T-helper 2 cell treated with Interferon-gamma antibody and Interleukin-4, amounts not matched to agents 5 μg/mL and 100 μg/mL, for 36 hours (primary cell): Measurements from ENCODE around the gene RYR3.

ENCODE experiments used
- DNase-seq: peaks from one replicate; pipeline ENCODE4 v3.0.0; 2021; ENCODE audit warnings: low spot score
- H3K27ac Mint-ChIP-seq: one replicate; pipeline ENCODE4 v1.8.0; 2021; ENCODE audit warnings: mild to moderate bottlenecking, mixed read lengths
- H3K27me3 Mint-ChIP-seq: one replicate; pipeline ENCODE4 v1.8.0; 2021; ENCODE audit warnings: low read depth, mixed read lengths
- H3K36me3 Mint-ChIP-seq: one replicate; pipeline ENCODE4 v1.8.0; 2021; ENCODE audit warnings: low read depth, mixed read lengths
- H3K4me1 Mint-ChIP-seq: one replicate; pipeline ENCODE4 v1.8.0; 2021; ENCODE audit warnings: low read depth, mixed read lengths
- H3K4me3 Mint-ChIP-seq: one replicate; pipeline ENCODE4 v1.8.0; 2022; ENCODE audit warnings: mild to moderate bottlenecking, moderate library complexity, mixed read lengths
- H3K9me3 Mint-ChIP-seq: one replicate; pipeline ENCODE4 v1.8.0; 2021; ENCODE audit warnings: mixed read lengths

RYR3 gene

GRCh38 chr15:33742306-33742705 lies 431.5 kb downstream of the RYR3 start:
- Mint-ChIP-seq H3K9me3 (no peaks in the 10 kb centered on the region), H3K36me3 (no peaks in the 10 kb centered on the region), H3K4me1 (no peaks in the 10 kb centered on the region), H3K27me3 (no peaks in the 10 kb centered on the region), H3K27ac (no peak overlapping the region), H3K4me3 (no peak overlapping the region)
- DNase-seq = no peak

- Mint-ChIP-seq H3K9me3 (no peaks in the 10 kb centered on the region), H3K27me3 (no peaks in the 10 kb centered on the region), H3K27ac (no peak overlapping the region), H3K4me3 (no peak overlapping the region), H3K4me1 (no peaks in the 10 kb centered on the region), H3K36me3 (no peaks in the 10 kb centered on the region)
- no peak for DNase-seq
Measured at GRCh38 chr15:33742800-33743199, 432.0 kb downstream of the RYR3 start.

GRCh38 chr15:33746203-33746602 lies 435.4 kb downstream of the RYR3 start:
- DNase-seq = no peak

GRCh38 chr15:33753012-33753411 lies 442.2 kb downstream of the RYR3 start:
- H3K36me3 Mint-ChIP-seq = no peaks in the 10 kb centered on the region
- no peak overlapping the region for H3K27ac Mint-ChIP-seq
- no peaks in the 10 kb centered on the region for H3K9me3 Mint-ChIP-seq
- no peaks in the 10 kb centered on the region for H3K27me3 Mint-ChIP-seq
- DNase-seq = no peak
- no peak overlapping the region for H3K4me3 Mint-ChIP-seq
- no peaks in the 10 kb centered on the region for H3K4me1 Mint-ChIP-seq

More at GRCh38 chr15:33746203-33746602, 435.4 kb downstream of the RYR3 start:
- Mint-ChIP-seq H3K4me1 (no peaks in the 10 kb centered on the region), H3K27me3 (no peaks in the 10 kb centered on the region), H3K27ac (no peak overlapping the region), H3K9me3 (no peaks in the 10 kb centered on the region), H3K36me3 (no peaks in the 10 kb centered on the region), H3K4me3 (no peak overlapping the region)

- no peak for DNase-seq
- Mint-ChIP-seq H3K27me3 (no peaks in the 10 kb centered on the region), H3K9me3 (no peaks in the 10 kb centered on the region), H3K4me3 (no peak overlapping the region), H3K4me1 (no peaks in the 10 kb centered on the region), H3K36me3 (no peaks in the 10 kb centered on the region), H3K27ac (no peak overlapping the region)
Measured at GRCh38 chr15:33754242-33754641, 443.5 kb downstream of the RYR3 start.

GRCh38 chr15:33756961-33757360 lies 446.2 kb downstream of the RYR3 start:
- H3K36me3 Mint-ChIP-seq = no peaks in the 10 kb centered on the region
- no peak for DNase-seq
- no peak overlapping the region for H3K27ac Mint-ChIP-seq
- peaks cover 6% of the 10 kb centered on the region for H3K27me3 Mint-ChIP-seq
- H3K9me3 Mint-ChIP-seq = no peaks in the 10 kb centered on the region
- H3K4me1 Mint-ChIP-seq = no peaks in the 10 kb centered on the region
- H3K4me3 Mint-ChIP-seq = no peak overlapping the region

GRCh38 chr15:33757516-33758232 lies 446.9 kb downstream of the RYR3 start:
- no peaks in the 10 kb centered on the region for H3K9me3 Mint-ChIP-seq
- H3K4me3 Mint-ChIP-seq = no peak overlapping the region

GRCh38 chr15:33766389-33766788 lies 455.6 kb downstream of the RYR3 start:
- H3K4me1 Mint-ChIP-seq = no peaks in the 10 kb centered on the region
- no peak overlapping the region for H3K4me3 Mint-ChIP-seq
- no peak for DNase-seq
- peaks cover 7% of the 10 kb centered on the region for H3K27me3 Mint-ChIP-seq
- H3K9me3 Mint-ChIP-seq = no peaks in the 10 kb centered on the region
- H3K27ac Mint-ChIP-seq = no peak overlapping the region
- no peaks in the 10 kb centered on the region for H3K36me3 Mint-ChIP-seq

More at GRCh38 chr15:33757516-33758232, 446.9 kb downstream of the RYR3 start:
- Mint-ChIP-seq H3K36me3 (no peaks in the 10 kb centered on the region), H3K27me3 (peaks cover 6% of the 10 kb centered on the region), H3K27ac (no peak overlapping the region), H3K4me1 (no peaks in the 10 kb centered on the region)
- no peak for DNase-seq

GRCh38 chr15:33768670-33769190 lies 458.0 kb downstream of the RYR3 start:
- H3K27me3 Mint-ChIP-seq = peaks cover 7% of the 10 kb centered on the region
- H3K4me3 Mint-ChIP-seq = no peak overlapping the region
- no peak overlapping the region for H3K27ac Mint-ChIP-seq
- H3K9me3 Mint-ChIP-seq = no peaks in the 10 kb centered on the region
- no peaks in the 10 kb centered on the region for H3K4me1 Mint-ChIP-seq
- no peak for DNase-seq
- no peaks in the 10 kb centered on the region for H3K36me3 Mint-ChIP-seq

GRCh38 chr15:33773969-33774368 lies 463.2 kb downstream of the RYR3 start:
- Mint-ChIP-seq H3K9me3 (no peaks in the 10 kb centered on the region), H3K36me3 (no peaks in the 10 kb centered on the region), H3K4me3 (no peak overlapping the region), H3K27ac (no peak overlapping the region), H3K4me1 (no peaks in the 10 kb centered on the region), H3K27me3 (peaks cover 17% of the 10 kb centered on the region)
- no peak for DNase-seq

- Mint-ChIP-seq H3K27me3 (peaks cover 13% of the 10 kb centered on the region), H3K36me3 (no peaks in the 10 kb centered on the region), H3K9me3 (no peaks in the 10 kb centered on the region), H3K27ac (no peak overlapping the region), H3K4me3 (no peak overlapping the region), H3K4me1 (no peaks in the 10 kb centered on the region)
- no peak for DNase-seq
Measured at GRCh38 chr15:33778852-33779251, 468.1 kb downstream of the RYR3 start.

- Mint-ChIP-seq H3K36me3 (no peaks in the 10 kb centered on the region), H3K27ac (no peak overlapping the region), H3K27me3 (peaks cover 11% of the 10 kb centered on the region), H3K4me1 (no peaks in the 10 kb centered on the region), H3K9me3 (no peaks in the 10 kb centered on the region), H3K4me3 (no peak overlapping the region)
- DNase-seq = no peak
Measured at GRCh38 chr15:33780011-33780768, 469.4 kb downstream of the RYR3 start.

- no peak for DNase-seq
- Mint-ChIP-seq H3K27me3 (peaks cover 7% of the 10 kb centered on the region), H3K36me3 (no peaks in the 10 kb centered on the region), H3K4me3 (no peak overlapping the region), H3K9me3 (no peaks in the 10 kb centered on the region), H3K27ac (no peak overlapping the region), H3K4me1 (no peaks in the 10 kb centered on the region)
Measured at GRCh38 chr15:33782966-33783365, 472.2 kb downstream of the RYR3 start.

- Mint-ChIP-seq H3K4me1 (no peaks in the 10 kb centered on the region), H3K4me3 (no peak overlapping the region), H3K27ac (no peak overlapping the region), H3K27me3 (peaks cover 3% of the 10 kb centered on the region), H3K9me3 (no peaks in the 10 kb centered on the region), H3K36me3 (no peaks in the 10 kb centered on the region)
- DNase-seq = no peak
Measured at GRCh38 chr15:33785366-33785765, 474.6 kb downstream of the RYR3 start.
